ENCODE data around the gene SLC35G6. TPM values are rescaled to one million over a fixed set of nuclear protein-coding genes. Genes with fewer than 3 reads are reported as not detected.
"Not testable (repeated sequence)": the region's sequence is repeated elsewhere in the genome, so short reads cannot be mapped to it uniquely, and the experiment has no call there.

Gene SLC35G6
- total RNA-seq, 2 experiments from 2014 or later: not detected

DNA sequence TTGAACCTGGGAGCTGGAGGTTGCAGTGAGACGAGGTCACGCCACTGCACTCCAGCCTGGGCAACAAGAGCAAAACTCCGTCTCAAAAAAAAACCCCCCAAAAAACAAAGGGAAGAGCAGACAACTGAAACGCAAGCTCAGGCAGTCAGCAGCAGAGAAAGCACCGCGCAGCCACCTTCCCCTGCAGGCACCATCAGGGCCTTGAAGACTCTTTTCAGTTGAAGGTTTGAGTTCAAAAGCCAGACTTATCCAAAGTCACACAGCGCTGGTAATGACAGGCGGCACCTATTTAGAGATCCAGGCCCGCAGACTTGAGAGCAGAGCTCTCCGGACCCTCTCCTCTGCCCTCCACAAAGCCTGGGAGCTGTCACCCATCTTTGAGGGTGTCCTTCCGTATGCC, 13.0 kb upstream of the SLC35G6 start:
- Histone ChIP-seq H2AFZ (ENCODE audit: low read length) (no peak overlapping the region), H3K79me2 (ENCODE audit: insufficient read depth, low read depth, low read length) (no peaks in the 10 kb centered on the region), H3K4me3 (ENCODE audit: low read depth, low read length, poor library complexity, severe bottlenecking) (no peak overlapping the region), H3K4me2 (ENCODE audit: low read length) (no peak overlapping the region), H3K9me2 (ENCODE audit: insufficient read depth, low read length) (no peaks in the 10 kb centered on the region), H3K27ac (ENCODE audit: low read depth, low read length, poor library complexity, severe bottlenecking) (no peak overlapping the region), H3K4me1 (ENCODE audit: insufficient read depth, low read length, poor library complexity, severe bottlenecking) (peaks cover 15% of the 10 kb centered on the region), H4K20me1 (ENCODE audit: insufficient read depth, low read length) (no peaks in the 10 kb centered on the region), H3K36me3 (ENCODE audit: insufficient read depth, low read length) (no peaks in the 10 kb centered on the region), H3K9me3 (ENCODE audit: low read length) (no peaks in the 10 kb centered on the region)
- no peak for TF ChIP-seq EZH2phosphoT487 (IDR thresholded peaks at IDR 0.05; ENCODE audit: borderline replicate concordance, low read depth, low read length)
- TF ChIP-seq, protein P1, sequence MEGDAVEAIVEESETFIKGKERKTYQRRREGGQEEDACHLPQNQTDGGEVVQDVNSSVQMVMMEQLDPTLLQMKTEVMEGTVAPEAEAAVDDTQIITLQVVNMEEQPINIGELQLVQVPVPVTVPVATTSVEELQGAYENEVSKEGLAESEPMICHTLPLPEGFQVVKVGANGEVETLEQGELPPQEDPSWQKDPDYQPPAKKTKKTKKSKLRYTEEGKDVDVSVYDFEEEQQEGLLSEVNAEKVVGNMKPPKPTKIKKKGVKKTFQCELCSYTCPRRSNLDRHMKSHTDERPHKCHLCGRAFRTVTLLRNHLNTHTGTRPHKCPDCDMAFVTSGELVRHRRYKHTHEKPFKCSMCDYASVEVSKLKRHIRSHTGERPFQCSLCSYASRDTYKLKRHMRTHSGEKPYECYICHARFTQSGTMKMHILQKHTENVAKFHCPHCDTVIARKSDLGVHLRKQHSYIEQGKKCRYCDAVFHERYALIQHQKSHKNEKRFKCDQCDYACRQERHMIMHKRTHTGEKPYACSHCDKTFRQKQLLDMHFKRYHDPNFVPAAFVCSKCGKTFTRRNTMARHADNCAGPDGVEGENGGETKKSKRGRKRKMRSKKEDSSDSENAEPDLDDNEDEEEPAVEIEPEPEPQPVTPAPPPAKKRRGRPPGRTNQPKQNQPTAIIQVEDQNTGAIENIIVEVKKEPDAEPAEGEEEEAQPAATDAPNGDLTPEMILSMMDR (conservative IDR thresholded peaks at IDR 0.05; ENCODE audit: low read length): no peak
- no TSS peak for BruUV-seq (replicated peaks)
- ChIA-PET POLR2A (no interaction called here), CTCF (ENCODE audit: unreplicated experiment) (no interaction called here)
- DNase-seq (ENCODE audit: low spot score): no peak
- intact Hi-C loops (cut with micrococcal nuclease; ENCODE audit: unreplicated experiment): no loop called here

DNA sequence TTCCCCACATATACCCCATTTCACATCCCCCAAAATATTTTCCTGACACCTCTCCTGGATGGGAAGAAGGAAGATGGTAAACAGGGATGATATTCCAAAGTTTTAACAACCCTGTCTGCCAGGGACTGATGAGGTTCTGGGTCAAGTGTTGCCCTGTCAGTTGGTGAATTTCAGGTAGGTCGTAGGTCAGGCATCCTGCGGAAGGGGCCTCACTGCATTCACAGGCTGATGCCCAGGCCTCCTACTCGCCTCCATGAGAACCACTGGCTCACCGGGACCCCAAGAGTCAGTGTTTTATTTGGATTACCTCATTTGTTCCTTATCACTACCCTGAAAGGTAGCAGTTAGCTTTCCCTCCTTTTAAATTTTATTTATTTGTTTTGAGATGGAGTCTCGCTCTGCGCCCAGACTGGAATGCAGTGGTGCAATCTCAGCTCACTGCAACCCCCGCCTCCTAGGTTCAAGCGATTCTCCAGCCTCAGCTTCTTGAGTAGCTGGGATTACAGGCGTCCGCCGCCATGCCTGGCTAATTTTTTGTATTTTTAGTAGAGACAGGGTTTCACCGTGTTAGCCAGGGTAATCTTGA, 12.3 kb upstream of the SLC35G6 start:
- no peak overlapping the region for H3K4me3 ChIP-seq (ENCODE audit: low read depth, low read length, poor library complexity, severe bottlenecking)
- DNase-seq (ENCODE audit: low spot score): no peak
- ChIA-PET POLR2A (no interaction called here), CTCF (ENCODE audit: unreplicated experiment) (no interaction called here)
- H3K9me3 ChIP-seq (ENCODE audit: low read length): no peaks in the 10 kb centered on the region
- H4K20me1 ChIP-seq (ENCODE audit: insufficient read depth, low read length): no peaks in the 10 kb centered on the region
- no peak overlapping the region for H3K27ac ChIP-seq (ENCODE audit: low read depth, low read length, poor library complexity, severe bottlenecking)
- no peak for TF ChIP-seq EZH2phosphoT487 (IDR thresholded peaks at IDR 0.05; ENCODE audit: borderline replicate concordance, low read depth, low read length)
- TF ChIP-seq, protein P1 (conservative IDR thresholded peaks at IDR 0.05; ENCODE audit: low read length): no peak
- H3K79me2 ChIP-seq (ENCODE audit: insufficient read depth, low read depth, low read length): no peaks in the 10 kb centered on the region
- peaks cover 15% of the 10 kb centered on the region for H3K4me1 ChIP-seq (ENCODE audit: insufficient read depth, low read length, poor library complexity, severe bottlenecking)
- no peak overlapping the region for H3K4me2 ChIP-seq (ENCODE audit: low read length)
- intact Hi-C loops (cut with micrococcal nuclease; ENCODE audit: unreplicated experiment): no loop called here
- no peak overlapping the region for H2AFZ ChIP-seq (ENCODE audit: low read length)
- H3K36me3 ChIP-seq (ENCODE audit: insufficient read depth, low read length): no peaks in the 10 kb centered on the region
- H3K9me2 ChIP-seq (ENCODE audit: insufficient read depth, low read length): no peaks in the 10 kb centered on the region
- BruUV-seq (replicated peaks): no TSS peak

DNA sequence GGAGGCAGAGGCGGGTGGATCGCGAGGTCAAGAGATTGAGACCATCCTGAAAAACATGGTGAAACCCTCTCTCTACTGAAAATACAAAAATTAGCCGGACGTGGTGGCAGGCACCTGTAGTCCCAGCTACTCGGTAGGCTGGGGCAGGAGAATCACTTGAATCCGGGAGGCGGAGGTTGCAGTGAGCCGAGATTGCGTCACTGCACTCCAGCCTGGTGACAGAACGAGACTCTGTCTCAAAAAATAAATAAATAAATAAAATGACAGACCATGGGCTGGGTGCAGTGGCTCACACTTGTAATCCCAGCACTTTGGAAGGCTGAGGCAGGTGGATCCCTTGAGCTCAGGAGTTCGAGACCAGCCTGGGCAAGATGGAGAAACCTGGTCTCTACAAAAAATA, 11.4 kb upstream of the SLC35G6 start:
- peaks cover 15% of the 10 kb centered on the region for H3K4me1 ChIP-seq (ENCODE audit: insufficient read depth, low read length, poor library complexity, severe bottlenecking)
- H3K79me2 ChIP-seq (ENCODE audit: insufficient read depth, low read depth, low read length); H2AFZ ChIP-seq (ENCODE audit: low read length); H3K36me3 ChIP-seq (ENCODE audit: insufficient read depth, low read length); H3K27ac ChIP-seq (ENCODE audit: low read depth, low read length, poor library complexity, severe bottlenecking); H3K9me3 ChIP-seq (ENCODE audit: low read length); DNase-seq (ENCODE audit: low spot score); H4K20me1 ChIP-seq (ENCODE audit: insufficient read depth, low read length); BruUV-seq (replicated peaks); H3K4me2 ChIP-seq (ENCODE audit: low read length); H3K4me3 ChIP-seq (ENCODE audit: low read depth, low read length, poor library complexity, severe bottlenecking); H3K9me2 ChIP-seq (ENCODE audit: insufficient read depth, low read length); CTCF ChIA-PET (ENCODE audit: unreplicated experiment); POLR2A ChIA-PET; intact Hi-C loops (cut with micrococcal nuclease; ENCODE audit: unreplicated experiment): not testable (repeated sequence)

DNA sequence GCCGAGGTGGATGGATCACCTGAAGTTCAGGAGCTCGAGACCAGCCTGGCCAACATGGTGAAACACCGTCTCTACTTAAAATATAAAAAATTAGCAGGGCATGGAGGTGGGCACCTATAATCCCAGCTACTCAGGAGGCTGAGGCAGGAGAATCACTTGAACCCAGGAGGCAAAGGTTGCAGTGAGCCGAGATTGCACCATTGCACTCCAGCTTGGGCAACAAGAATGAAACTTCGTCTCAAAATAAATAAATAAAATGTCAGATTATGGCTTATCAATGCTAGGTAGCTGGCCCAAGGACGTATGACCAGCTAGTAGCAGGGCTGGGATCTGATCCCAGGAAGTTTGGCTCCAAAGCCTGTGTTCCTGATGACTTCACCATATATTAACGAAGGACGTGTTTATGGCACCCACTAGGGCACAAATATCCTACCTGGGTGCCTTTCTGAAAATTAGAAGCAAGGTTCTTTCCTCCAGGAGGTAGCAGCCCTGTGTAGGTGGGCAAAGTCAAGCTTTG, 10.7 kb upstream of the SLC35G6 start:
- CTCF ChIA-PET (ENCODE audit: unreplicated experiment); BruUV-seq (replicated peaks); DNase-seq (ENCODE audit: low spot score); H3K9me3 ChIP-seq (ENCODE audit: low read length); intact Hi-C loops (cut with micrococcal nuclease; ENCODE audit: unreplicated experiment); H3K9me2 ChIP-seq (ENCODE audit: insufficient read depth, low read length); H3K4me3 ChIP-seq (ENCODE audit: low read depth, low read length, poor library complexity, severe bottlenecking); H2AFZ ChIP-seq (ENCODE audit: low read length); H3K4me2 ChIP-seq (ENCODE audit: low read length); H4K20me1 ChIP-seq (ENCODE audit: insufficient read depth, low read length); POLR2A ChIA-PET; H3K27ac ChIP-seq (ENCODE audit: low read depth, low read length, poor library complexity, severe bottlenecking); H3K79me2 ChIP-seq (ENCODE audit: insufficient read depth, low read depth, low read length); H3K36me3 ChIP-seq (ENCODE audit: insufficient read depth, low read length): not testable (repeated sequence)
- peaks cover 15% of the 10 kb centered on the region for H3K4me1 ChIP-seq (ENCODE audit: insufficient read depth, low read length, poor library complexity, severe bottlenecking)
